Esophagus squamous epithelium (tissue), 5 donors: Measurements from ENCODE around the gene LMNTD1. TPM values are rescaled to one million over a fixed set of nuclear protein-coding genes. Genes with fewer than 3 reads are reported as not detected.

Experiments used
- DNase-seq: peaks from one replicate; lab custom pipeline; 2025; lab: John Stamatoyannopoulos, UW
- H3K27ac ChIP-seq, 4 donors: fragments of 200-600 bp; sonication (generic); one replicate each; pipeline ENCODE4 v1.5.1; 2016 to 2019; ENCODE audit warnings: mild to moderate bottlenecking in 1 of 4
- H3K27me3 ChIP-seq, 4 donors: fragments of 200-600 bp; sonication (generic); 1 replicate in 3 of 4; 2 replicates in 1 of 4; pipeline versions ENCODE4 v1.5.1 to v1.6.0; 2017 to 2021; ENCODE audit warnings: antibody characterized with exemption in 1 of 4
- H3K36me3 ChIP-seq, 3 donors: fragments of 200-600 bp; sonication (generic); one replicate each; pipeline ENCODE4 v1.5.1; 2016 to 2019
- H3K4me1 ChIP-seq, 3 donors: fragments of 200-600 bp; sonication (generic); one replicate each; pipeline ENCODE4 v1.5.1; 2017 to 2019
- H3K4me3 ChIP-seq, 4 donors: fragments of 200-600 bp; sonication (generic); 1 replicate in 3 of 4; 2 replicates in 1 of 4; pipeline ENCODE4 v1.5.1; 2016 to 2019; ENCODE audit warnings: mild to moderate bottlenecking in 2 of 4, moderate library complexity in 1 of 4
- H3K9me3 ChIP-seq, 3 donors: fragments of 200-600 bp; sonication (generic); one replicate each; pipeline ENCODE4 v1.5.1; 2016 to 2019
- POLR2A ChIP-seq, 4 donors: fragments of 450-650 bp; IDR thresholded peaks; one replicate each; pipeline ENCODE4 v1.6.1; 2017; ENCODE audit warnings: antibody characterized with exemption in 4 of 4, mild to moderate bottlenecking in 4 of 4, moderate library complexity in 3 of 4
- WGBS, 2 donors: methylation state at CpG; one replicate each; pipeline ENCODE4 v1.1.5; 2018; 5-methylcytosine and 5-hydroxymethylcytosine counted together
- intact Hi-C: fragments of 100-400 bp; cut with DNase I; formaldehyde crosslinking; loops from one replicate; pipeline ENCODE4 v1.15.0; 2022
- total RNA-seq, 4 donors: library from RNA; depleted of rRNA; stranded (reverse); fragments of >200 nt; gene quantifications; one replicate each; pipeline ENCODE4 v1.1.0, GENCODE V29; 2016
- TF ChIP-seq, protein P1 (sequence below), 6 experiments: fragments of 450-650 bp in 4 of 6; fragments of 200-600 bp in 2 of 6; sonication (generic) in 2 of 6; IDR thresholded peaks; one replicate each; pipeline ENCODE4 v1.5.1; 2016 to 2019; ENCODE audit warnings: antibody characterized with exemption in 6 of 6, mild to moderate bottlenecking in 4 of 6, moderate library complexity in 4 of 6
- donor health status: DM: yes; HTN: yes; CAD: no.

LMNTD1 gene
- total RNA-seq, 4 donors from 2014 or later, result not detected

DNA sequence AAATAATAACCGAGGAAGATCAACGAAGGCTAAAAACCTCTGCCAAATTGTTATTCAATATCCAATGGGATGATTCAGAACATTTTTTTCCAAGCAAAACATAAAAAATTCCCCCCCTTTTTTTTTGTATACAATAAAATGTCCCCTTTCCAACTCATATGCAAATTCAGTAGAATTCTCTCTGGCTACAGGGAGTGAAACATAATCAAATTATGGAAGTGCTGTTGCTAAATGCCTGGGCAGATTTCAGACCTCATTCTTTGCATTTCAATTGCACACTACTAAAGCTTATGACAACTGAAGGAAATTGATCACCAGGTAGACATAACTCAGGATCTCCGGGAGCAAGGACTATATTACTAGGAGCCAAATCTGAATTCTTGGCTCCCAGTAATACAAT, 51.0 kb downstream of the LMNTD1 start:
- H3K27ac ChIP-seq, result no peak overlapping the region
- no peak for DNase-seq
- H3K36me3 ChIP-seq, result no peaks in the 10 kb centered on the region
- H3K27me3 ChIP-seq, result no peaks in the 10 kb centered on the region
- 59 to 61% methylated on average over 3 of the region's 3 CpGs for WGBS, 2 donors
- no peak for TF ChIP-seq POLR2A (IDR thresholded peaks at IDR 0.05)
- TF ChIP-seq, protein P1, sequence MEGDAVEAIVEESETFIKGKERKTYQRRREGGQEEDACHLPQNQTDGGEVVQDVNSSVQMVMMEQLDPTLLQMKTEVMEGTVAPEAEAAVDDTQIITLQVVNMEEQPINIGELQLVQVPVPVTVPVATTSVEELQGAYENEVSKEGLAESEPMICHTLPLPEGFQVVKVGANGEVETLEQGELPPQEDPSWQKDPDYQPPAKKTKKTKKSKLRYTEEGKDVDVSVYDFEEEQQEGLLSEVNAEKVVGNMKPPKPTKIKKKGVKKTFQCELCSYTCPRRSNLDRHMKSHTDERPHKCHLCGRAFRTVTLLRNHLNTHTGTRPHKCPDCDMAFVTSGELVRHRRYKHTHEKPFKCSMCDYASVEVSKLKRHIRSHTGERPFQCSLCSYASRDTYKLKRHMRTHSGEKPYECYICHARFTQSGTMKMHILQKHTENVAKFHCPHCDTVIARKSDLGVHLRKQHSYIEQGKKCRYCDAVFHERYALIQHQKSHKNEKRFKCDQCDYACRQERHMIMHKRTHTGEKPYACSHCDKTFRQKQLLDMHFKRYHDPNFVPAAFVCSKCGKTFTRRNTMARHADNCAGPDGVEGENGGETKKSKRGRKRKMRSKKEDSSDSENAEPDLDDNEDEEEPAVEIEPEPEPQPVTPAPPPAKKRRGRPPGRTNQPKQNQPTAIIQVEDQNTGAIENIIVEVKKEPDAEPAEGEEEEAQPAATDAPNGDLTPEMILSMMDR (IDR thresholded peaks at IDR 0.05), result no peak
- no peak overlapping the region for H3K4me3 ChIP-seq
- intact Hi-C loops, result no loop called here
- no peaks in the 10 kb centered on the region for H3K4me1 ChIP-seq
- H3K9me3 ChIP-seq, result no peaks in the 10 kb centered on the region

DNA sequence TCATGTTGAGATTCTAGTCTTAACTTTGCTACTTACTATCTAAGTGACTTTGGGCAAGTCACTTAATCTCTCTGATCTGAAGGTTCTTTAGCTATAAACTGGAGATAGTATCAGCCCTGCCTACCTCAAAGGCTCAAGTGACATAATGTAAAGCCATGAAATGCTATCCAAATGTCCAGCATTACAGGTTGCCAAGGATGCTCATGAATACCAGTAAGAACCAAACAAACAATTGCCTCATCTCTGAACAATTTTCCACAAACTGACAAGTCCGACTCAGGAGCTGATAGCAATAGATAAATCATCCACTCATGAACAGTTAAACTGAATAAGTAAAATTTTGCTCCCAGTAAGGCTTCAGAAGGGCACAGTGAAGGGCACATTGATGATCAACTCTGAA, 51.5 kb downstream of the LMNTD1 start:
- 56 to 71% methylated on average over 1 of the region's 1 CpG for WGBS, 2 donors
- H3K36me3 ChIP-seq, result no peaks in the 10 kb centered on the region
- intact Hi-C loops, result no loop called here
- no peak for DNase-seq
- no peaks in the 10 kb centered on the region for H3K9me3 ChIP-seq
- H3K27me3 ChIP-seq, result no peaks in the 10 kb centered on the region
- no peak overlapping the region for H3K27ac ChIP-seq
- H3K4me3 ChIP-seq, result no peak overlapping the region
- H3K4me1 ChIP-seq, result no peaks in the 10 kb centered on the region
- TF ChIP-seq POLR2A (IDR thresholded peaks at IDR 0.05), result no peak
- TF ChIP-seq, protein P1 (IDR thresholded peaks at IDR 0.05), result no peak

DNA sequence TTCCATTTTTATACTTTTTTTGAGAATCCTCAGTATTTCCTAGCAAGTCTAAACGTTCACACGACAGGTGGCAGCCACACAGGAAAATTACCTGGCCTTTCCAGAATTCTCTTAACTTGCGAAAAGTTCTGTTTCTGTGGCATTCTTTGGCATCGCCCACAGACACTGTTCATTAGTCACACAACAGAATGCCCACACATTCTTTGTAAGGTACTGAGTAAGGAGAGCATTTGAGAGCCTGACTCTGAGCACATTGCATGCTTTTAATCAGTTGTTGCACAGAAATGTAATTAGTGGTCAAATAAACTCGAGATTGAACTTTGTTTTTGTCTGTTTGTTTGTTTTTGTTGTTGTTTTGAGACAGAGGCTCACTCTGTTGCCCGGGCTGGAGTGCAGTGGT, 52.4 kb downstream of the LMNTD1 start:
- no peak for TF ChIP-seq POLR2A (IDR thresholded peaks at IDR 0.05)
- TF ChIP-seq, protein P1 (IDR thresholded peaks at IDR 0.05), result no peak
- WGBS, 2 donors, result 54 to 64% methylated on average over 5 to 6 of the region's 6 CpGs
- H3K36me3 ChIP-seq, result no peaks in the 10 kb centered on the region
- peaks cover 0 to 4% (median 3%) of the 10 kb centered on the region in 3 donors for H3K4me1 ChIP-seq
- H3K9me3 ChIP-seq, result no peaks in the 10 kb centered on the region
- intact Hi-C loops, result no loop called here
- no peak overlapping the region for H3K27ac ChIP-seq
- no peak for DNase-seq
- H3K4me3 ChIP-seq, result no peak overlapping the region
- H3K27me3 ChIP-seq, result no peaks in the 10 kb centered on the region

DNA sequence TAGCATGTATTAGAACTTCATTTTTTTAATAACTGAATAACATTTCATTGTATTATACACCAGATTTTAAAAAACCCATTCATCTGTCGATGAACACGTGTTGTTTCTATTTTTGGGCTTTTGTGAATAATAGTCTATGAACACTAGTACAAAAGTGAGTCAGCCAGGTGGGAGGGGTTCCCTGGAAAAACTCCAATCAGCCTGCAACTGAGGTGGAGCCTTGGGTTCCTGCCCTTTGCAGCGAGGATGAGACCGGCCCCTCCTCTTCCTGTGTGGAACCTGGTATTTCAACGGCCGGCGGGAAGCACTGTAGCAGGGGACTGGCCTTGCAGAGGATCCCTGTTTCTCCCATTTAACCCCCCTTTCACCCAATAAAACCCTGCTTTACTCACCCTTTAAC, 56.1 kb downstream of the LMNTD1 start:
- Histone ChIP-seq H3K27me3 (no peaks in the 10 kb centered on the region), H3K4me1 (peaks cover 0 to 16% (median 3%) of the 10 kb centered on the region in 3 donors), H3K27ac (no peak overlapping the region), H3K36me3 (no peaks in the 10 kb centered on the region), H3K4me3 (no peak overlapping the region), H3K9me3 (no peaks in the 10 kb centered on the region)
- no peak for DNase-seq
- WGBS, 2 donors, result 59 to 66% methylated on average over 7 of the region's 7 CpGs
- TF ChIP-seq POLR2A (IDR thresholded peaks at IDR 0.05), result no peak
- TF ChIP-seq, protein P1 (IDR thresholded peaks at IDR 0.05), result no peak
- intact Hi-C loops, result no loop called here

DNA sequence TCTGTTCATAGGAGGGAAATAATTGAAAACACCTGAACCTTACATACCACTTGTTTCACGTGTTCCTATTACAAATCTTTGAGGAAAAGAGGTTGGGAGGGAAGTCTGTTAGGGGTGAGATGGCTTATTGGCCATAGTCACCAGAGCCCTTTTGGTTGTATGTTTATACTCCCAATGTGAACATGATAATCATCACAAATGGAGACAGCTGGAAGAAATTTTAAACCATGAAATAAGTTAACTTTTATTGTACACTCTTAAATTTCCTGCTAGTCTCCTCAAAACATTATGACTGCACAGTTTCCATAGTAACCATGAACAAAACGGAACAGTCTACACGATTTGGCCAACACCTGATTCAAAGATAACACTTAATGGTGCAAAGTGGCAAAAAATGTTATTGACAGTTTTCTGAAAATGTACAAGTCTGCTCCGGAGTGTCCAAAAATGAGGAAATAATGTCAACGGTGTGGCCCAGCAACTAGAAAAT, 56.9 kb downstream of the LMNTD1 start:
- 52 to 56% methylated on average over 5 of the region's 5 CpGs for WGBS, 2 donors
- TF ChIP-seq POLR2A (IDR thresholded peaks at IDR 0.05), result no peak
- TF ChIP-seq, protein P1 (IDR thresholded peaks at IDR 0.05), result no peak
- no peak overlapping the region for H3K27ac ChIP-seq
- no peaks in the 10 kb centered on the region for H3K27me3 ChIP-seq
- peaks cover 0 to 16% (median 3%) of the 10 kb centered on the region in 3 donors for H3K4me1 ChIP-seq
- no peaks in the 10 kb centered on the region for H3K9me3 ChIP-seq
- intact Hi-C loops, result no loop called here
- H3K36me3 ChIP-seq, result no peaks in the 10 kb centered on the region
- no peak overlapping the region for H3K4me3 ChIP-seq
- no peak for DNase-seq
